HT-29 (cell line): ENCODE measurements around the gene GSAP. TPM values are rescaled to one million over a fixed set of nuclear protein-coding genes. Genes with fewer than 3 reads are reported as not detected.
"Not testable (repeated sequence)": the region's sequence is repeated elsewhere in the genome, so short reads cannot be mapped to it uniquely, and the experiment has no call there.

ENCODE experiments used
- DNase-seq: peaks from one replicate; pipeline ENCODE4 v3.0.0-alpha.2; 2015; ENCODE audit warnings: low spot score
- total RNA-seq: library from RNA; depleted of rRNA; stranded (reverse); fragments of >200 nt; shearing (Covaris generic); gene quantifications from 2 replicates; pipeline ENCODE4 v1.2.3, GENCODE V29; 2014; rRNA removed

The GSAP gene
- 3.7 and 6.0 TPM in 2 replicates for total RNA-seq

- DNase-seq, result peak; percentile 52
Measured at GRCh38 chr7:77415823-77416620, at the start of gene GSAP. Gene GSAP, minus strand, starts transcription at chr7:77416349. Its CDS starts 28 bp downstream, at chr7:77416321.

GRCh38 chr7:77465256-77465655 lies 49.1 kb upstream of the GSAP start:
- DNase-seq, result no peak

GRCh38 chr7:77464589-77464988 lies 48.4 kb upstream of the GSAP start:
- DNase-seq, result no peak

GRCh38 chr7:77463632-77464031 lies 47.5 kb upstream of the GSAP start:
- DNase-seq, result not testable (repeated sequence)

GRCh38 chr7:77461842-77462241 lies 45.7 kb upstream of the GSAP start:
- DNase-seq, result no peak

GRCh38 chr7:77461246-77461645 lies 45.1 kb upstream of the GSAP start:
- no peak for DNase-seq

GRCh38 chr7:77460057-77460486 lies 43.9 kb upstream of the GSAP start:
- DNase-seq, result peak; percentile 68

GRCh38 chr7:77459311-77459726 lies 43.2 kb upstream of the GSAP start:
- DNase-seq, result peak; percentile 38

GRCh38 chr7:77458786-77459185 lies 42.6 kb upstream of the GSAP start:
- DNase-seq, result no peak

GRCh38 chr7:77457779-77458178 lies 41.6 kb upstream of the GSAP start:
- DNase-seq, result no peak

GRCh38 chr7:77456696-77457095 lies 40.5 kb upstream of the GSAP start:
- no peak for DNase-seq

- peak; percentile 17 for DNase-seq
Measured at GRCh38 chr7:77455321-77455720, 39.2 kb upstream of the GSAP start.

GRCh38 chr7:77454802-77455201 lies 38.7 kb upstream of the GSAP start:
- peak; percentile 36 for DNase-seq

- no peak for DNase-seq
Measured at GRCh38 chr7:77453531-77453930, 37.4 kb upstream of the GSAP start.

- DNase-seq, result not testable (repeated sequence)
Measured at GRCh38 chr7:77451950-77452349, 35.8 kb upstream of the GSAP start.

GRCh38 chr7:77450613-77451012 lies 34.5 kb upstream of the GSAP start:
- DNase-seq, result no peak

GRCh38 chr7:77450054-77450453 lies 33.9 kb upstream of the GSAP start:
- DNase-seq, result no peak

- DNase-seq, result no peak
Measured at GRCh38 chr7:77447616-77448015, 31.5 kb upstream of the GSAP start.

GRCh38 chr7:77444123-77444522 lies 28.0 kb upstream of the GSAP start:
- no peak for DNase-seq

GRCh38 chr7:77443042-77443441 lies 26.9 kb upstream of the GSAP start:
- DNase-seq, result no peak

- DNase-seq, result no peak
Measured at GRCh38 chr7:77442636-77443035, 26.5 kb upstream of the GSAP start.

GRCh38 chr7:77441046-77441445 lies 24.9 kb upstream of the GSAP start:
- DNase-seq, result no peak

- DNase-seq, result peak; percentile 82
Measured at GRCh38 chr7:77439572-77439971, 23.4 kb upstream of the GSAP start.

- no peak for DNase-seq
Measured at GRCh38 chr7:77438131-77438530, 22.0 kb upstream of the GSAP start.
